ENCODE measurements around the gene GRIK3. TPM values are rescaled to one million over a fixed set of nuclear protein-coding genes. Genes with fewer than 3 reads are reported as not detected.

GRIK3 gene
- total and polyA plus RNA-seq, 2 experiments from 2014 or later: 0.31 to 2.9 TPM

DNA sequence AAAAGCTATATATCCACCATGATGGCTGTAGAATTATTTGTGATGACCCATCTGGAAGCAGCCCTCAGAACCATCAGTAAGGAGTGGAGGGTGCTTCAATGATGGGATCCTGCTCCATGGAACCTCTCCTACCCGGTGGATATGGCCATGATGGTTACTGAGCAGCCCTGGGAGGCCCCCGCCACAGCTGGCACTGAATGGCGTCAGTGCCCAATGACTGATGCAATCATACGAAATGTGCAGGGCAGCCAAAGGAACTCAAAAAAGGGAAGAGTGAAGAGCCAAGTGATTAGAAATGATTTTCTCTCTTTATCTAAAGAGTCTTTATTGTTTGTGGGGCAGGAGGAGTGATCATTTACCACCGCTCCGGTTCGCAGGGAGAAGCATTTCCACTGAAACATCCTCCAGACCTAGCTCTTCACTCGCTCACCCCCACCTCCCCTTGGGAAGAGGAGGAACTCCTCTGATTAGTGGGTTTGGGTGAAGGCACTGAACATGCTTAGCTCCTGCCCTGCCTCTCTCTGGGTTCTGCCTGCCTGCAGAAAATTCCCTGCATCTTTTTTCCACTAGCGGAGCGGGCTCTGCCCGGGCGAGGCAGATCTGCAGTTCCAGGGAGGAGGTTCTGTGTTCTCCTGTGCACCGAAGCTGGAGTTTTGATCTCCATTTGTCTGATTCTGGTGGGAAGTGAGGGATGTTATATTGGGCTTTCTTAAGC is 260.3 kb downstream of the GRIK3 start:
- Mint-ChIP-seq H3K27me3 (ENCODE audit: insufficient read depth, low read depth, poor library complexity) (peaks cover 20% of the 10 kb centered on the region), H3K4me3 (no peak overlapping the region), H3K4me1 (peaks cover 56% of the 10 kb centered on the region), H3K9me3 (no peaks in the 10 kb centered on the region; the same call in 2 of the 3 replicates), H3K36me3 (ENCODE audit: low read depth) (no peaks in the 10 kb centered on the region; the same call in 2 of the 3 replicates), H3K27ac (no peak overlapping the region)
- DNase-seq (ENCODE audit: low spot score) (no peak), ATAC-seq (no peak)
- no peaks in the 10 kb centered on the region for H3K27me3 ChIP-seq (ENCODE audit: insufficient read depth)
- H3K27ac ChIP-seq (ENCODE audit: low read depth): no peak overlapping the region
- no peaks in the 10 kb centered on the region for H4K20me1 ChIP-seq (replicated peaks; ENCODE audit: insufficient read depth)
- no peaks in the 10 kb centered on the region for H3F3A ChIP-seq (replicated peaks; ENCODE audit: low read depth)
- H3K4me2 ChIP-seq: no peak overlapping the region
- TF ChIP-seq, protein P1, sequence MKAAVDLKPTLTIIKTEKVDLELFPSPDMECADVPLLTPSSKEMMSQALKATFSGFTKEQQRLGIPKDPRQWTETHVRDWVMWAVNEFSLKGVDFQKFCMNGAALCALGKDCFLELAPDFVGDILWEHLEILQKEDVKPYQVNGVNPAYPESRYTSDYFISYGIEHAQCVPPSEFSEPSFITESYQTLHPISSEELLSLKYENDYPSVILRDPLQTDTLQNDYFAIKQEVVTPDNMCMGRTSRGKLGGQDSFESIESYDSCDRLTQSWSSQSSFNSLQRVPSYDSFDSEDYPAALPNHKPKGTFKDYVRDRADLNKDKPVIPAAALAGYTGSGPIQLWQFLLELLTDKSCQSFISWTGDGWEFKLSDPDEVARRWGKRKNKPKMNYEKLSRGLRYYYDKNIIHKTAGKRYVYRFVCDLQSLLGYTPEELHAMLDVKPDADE (IDR thresholded peaks at IDR 0.05): no peak
- TF ChIP-seq, protein P2, sequence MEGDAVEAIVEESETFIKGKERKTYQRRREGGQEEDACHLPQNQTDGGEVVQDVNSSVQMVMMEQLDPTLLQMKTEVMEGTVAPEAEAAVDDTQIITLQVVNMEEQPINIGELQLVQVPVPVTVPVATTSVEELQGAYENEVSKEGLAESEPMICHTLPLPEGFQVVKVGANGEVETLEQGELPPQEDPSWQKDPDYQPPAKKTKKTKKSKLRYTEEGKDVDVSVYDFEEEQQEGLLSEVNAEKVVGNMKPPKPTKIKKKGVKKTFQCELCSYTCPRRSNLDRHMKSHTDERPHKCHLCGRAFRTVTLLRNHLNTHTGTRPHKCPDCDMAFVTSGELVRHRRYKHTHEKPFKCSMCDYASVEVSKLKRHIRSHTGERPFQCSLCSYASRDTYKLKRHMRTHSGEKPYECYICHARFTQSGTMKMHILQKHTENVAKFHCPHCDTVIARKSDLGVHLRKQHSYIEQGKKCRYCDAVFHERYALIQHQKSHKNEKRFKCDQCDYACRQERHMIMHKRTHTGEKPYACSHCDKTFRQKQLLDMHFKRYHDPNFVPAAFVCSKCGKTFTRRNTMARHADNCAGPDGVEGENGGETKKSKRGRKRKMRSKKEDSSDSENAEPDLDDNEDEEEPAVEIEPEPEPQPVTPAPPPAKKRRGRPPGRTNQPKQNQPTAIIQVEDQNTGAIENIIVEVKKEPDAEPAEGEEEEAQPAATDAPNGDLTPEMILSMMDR (conservative IDR thresholded peaks at IDR 0.05; ENCODE audit: low read depth in 2 of 2): no peak
- TF ChIP-seq CREB1 (CRISPR knock-in tag; IDR thresholded peaks at IDR 0.05; ENCODE audit: low read depth): no peak
- no peak for TF ChIP-seq JUNB (IDR thresholded peaks at IDR 0.05; ENCODE audit: unreplicated experiment)
- no peak for TF ChIP-seq EZH2phosphoT487 (IDR thresholded peaks at IDR 0.05; ENCODE audit: unreplicated experiment)
- TF ChIP-seq ZNF331 (CRISPR knock-in tag; IDR thresholded peaks at IDR 0.05; ENCODE audit: low read depth): no peak
- TF ChIP-seq STAT1 (IDR thresholded peaks at IDR 0.05; ENCODE audit: unreplicated experiment): no peak
- TF ChIP-seq, protein P3, sequence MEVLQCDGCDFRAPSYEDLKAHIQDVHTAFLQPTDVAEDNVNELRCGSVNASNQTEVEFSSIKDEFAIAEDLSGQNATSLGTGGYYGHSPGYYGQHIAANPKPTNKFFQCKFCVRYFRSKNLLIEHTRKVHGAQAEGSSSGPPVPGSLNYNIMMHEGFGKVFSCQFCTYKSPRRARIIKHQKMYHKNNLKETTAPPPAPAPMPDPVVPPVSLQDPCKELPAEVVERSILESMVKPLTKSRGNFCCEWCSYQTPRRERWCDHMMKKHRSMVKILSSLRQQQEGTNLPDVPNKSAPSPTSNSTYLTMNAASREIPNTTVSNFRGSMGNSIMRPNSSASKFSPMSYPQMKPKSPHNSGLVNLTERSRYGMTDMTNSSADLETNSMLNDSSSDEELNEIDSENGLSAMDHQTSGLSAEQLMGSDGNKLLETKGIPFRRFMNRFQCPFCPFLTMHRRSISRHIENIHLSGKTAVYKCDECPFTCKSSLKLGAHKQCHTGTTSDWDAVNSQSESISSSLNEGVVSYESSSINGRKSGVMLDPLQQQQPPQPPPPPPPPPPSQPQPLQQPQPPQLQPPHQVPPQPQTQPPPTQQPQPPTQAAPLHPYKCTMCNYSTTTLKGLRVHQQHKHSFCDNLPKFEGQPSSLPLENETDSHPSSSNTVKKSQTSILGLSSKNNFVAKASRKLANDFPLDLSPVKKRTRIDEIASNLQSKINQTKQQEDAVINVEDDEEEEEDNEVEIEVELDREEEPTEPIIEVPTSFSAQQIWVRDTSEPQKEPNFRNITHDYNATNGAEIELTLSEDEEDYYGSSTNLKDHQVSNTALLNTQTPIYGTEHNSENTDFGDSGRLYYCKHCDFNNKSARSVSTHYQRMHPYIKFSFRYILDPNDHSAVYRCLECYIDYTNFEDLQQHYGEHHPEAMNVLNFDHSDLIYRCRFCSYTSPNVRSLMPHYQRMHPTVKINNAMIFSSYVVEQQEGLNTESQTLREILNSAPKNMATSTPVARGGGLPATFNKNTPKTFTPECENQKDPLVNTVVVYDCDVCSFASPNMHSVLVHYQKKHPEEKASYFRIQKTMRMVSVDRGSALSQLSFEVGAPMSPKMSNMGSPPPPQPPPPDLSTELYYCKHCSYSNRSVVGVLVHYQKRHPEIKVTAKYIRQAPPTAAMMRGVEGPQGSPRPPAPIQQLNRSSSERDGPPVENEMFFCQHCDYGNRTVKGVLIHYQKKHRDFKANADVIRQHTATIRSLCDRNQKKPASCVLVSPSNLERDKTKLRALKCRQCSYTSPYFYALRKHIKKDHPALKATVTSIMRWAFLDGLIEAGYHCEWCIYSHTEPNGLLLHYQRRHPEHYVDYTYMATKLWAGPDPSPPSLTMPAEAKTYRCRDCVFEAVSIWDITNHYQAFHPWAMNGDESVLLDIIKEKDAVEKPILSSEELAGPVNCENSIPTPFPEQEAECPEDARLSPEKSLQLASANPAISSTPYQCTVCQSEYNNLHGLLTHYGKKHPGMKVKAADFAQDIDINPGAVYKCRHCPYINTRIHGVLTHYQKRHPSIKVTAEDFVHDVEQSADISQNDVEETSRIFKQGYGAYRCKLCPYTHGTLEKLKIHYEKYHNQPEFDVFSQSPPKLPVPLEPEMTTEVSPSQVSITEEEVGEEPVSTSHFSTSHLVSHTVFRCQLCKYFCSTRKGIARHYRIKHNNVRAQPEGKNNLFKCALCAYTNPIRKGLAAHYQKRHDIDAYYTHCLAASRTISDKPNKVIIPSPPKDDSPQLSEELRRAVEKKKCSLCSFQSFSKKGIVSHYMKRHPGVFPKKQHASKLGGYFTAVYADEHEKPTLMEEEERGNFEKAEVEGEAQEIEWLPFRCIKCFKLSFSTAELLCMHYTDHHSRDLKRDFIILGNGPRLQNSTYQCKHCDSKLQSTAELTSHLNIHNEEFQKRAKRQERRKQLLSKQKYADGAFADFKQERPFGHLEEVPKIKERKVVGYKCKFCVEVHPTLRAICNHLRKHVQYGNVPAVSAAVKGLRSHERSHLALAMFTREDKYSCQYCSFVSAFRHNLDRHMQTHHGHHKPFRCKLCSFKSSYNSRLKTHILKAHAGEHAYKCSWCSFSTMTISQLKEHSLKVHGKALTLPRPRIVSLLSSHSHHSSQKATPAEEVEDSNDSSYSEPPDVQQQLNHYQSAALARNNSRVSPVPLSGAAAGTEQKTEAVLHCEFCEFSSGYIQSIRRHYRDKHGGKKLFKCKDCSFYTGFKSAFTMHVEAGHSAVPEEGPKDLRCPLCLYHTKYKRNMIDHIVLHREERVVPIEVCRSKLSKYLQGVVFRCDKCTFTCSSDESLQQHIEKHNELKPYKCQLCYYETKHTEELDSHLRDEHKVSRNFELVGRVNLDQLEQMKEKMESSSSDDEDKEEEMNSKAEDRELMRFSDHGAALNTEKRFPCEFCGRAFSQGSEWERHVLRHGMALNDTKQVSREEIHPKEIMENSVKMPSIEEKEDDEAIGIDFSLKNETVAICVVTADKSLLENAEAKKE (CRISPR knock-in tag; IDR thresholded peaks at IDR 0.05): no peak
- no peak for TF ChIP-seq POLR2AphosphoS5 (IDR thresholded peaks at IDR 0.05; ENCODE audit: low read depth)
- no peak for TF ChIP-seq EZH2 (IDR thresholded peaks at IDR 0.05; ENCODE audit: low read depth, unreplicated experiment)
- TF ChIP-seq NANOG (IDR thresholded peaks at IDR 0.05; ENCODE audit: borderline replicate concordance): no peak
- TF ChIP-seq, protein P4, sequence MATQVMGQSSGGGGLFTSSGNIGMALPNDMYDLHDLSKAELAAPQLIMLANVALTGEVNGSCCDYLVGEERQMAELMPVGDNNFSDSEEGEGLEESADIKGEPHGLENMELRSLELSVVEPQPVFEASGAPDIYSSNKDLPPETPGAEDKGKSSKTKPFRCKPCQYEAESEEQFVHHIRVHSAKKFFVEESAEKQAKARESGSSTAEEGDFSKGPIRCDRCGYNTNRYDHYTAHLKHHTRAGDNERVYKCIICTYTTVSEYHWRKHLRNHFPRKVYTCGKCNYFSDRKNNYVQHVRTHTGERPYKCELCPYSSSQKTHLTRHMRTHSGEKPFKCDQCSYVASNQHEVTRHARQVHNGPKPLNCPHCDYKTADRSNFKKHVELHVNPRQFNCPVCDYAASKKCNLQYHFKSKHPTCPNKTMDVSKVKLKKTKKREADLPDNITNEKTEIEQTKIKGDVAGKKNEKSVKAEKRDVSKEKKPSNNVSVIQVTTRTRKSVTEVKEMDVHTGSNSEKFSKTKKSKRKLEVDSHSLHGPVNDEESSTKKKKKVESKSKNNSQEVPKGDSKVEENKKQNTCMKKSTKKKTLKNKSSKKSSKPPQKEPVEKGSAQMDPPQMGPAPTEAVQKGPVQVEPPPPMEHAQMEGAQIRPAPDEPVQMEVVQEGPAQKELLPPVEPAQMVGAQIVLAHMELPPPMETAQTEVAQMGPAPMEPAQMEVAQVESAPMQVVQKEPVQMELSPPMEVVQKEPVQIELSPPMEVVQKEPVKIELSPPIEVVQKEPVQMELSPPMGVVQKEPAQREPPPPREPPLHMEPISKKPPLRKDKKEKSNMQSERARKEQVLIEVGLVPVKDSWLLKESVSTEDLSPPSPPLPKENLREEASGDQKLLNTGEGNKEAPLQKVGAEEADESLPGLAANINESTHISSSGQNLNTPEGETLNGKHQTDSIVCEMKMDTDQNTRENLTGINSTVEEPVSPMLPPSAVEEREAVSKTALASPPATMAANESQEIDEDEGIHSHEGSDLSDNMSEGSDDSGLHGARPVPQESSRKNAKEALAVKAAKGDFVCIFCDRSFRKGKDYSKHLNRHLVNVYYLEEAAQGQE (IDR thresholded peaks at IDR 0.05; ENCODE audit: unreplicated experiment): no peak
- TF ChIP-seq ZNF114 (CRISPR knock-in tag; IDR thresholded peaks at IDR 0.05): no peak
- no peak overlapping the region for H2AFZ ChIP-seq
- H3K36me3 ChIP-seq (ENCODE audit: insufficient read depth): no peaks in the 10 kb centered on the region
- H3K79me2 ChIP-seq (replicated peaks; ENCODE audit: insufficient read depth): no peaks in the 10 kb centered on the region
- H3K4me1 ChIP-seq (ENCODE audit: insufficient read depth): peaks cover 34% of the 10 kb centered on the region
- 0 out of 2 replicates have a peak, but pooled peaks cover 2% of the 10 kb centered on the region for H3K9me2 ChIP-seq (ENCODE audit: insufficient read depth)
- H3K4me3 ChIP-seq: no peak overlapping the region
